CD4-positive, alpha-beta T cell treated with Interleukin-15 for 1 hour (primary cell): ENCODE data around the gene BCAN.
A peak's percentile ranks its signal among the peaks of the same experiment; 100 is the strongest.

Experiments
- DNase-seq: peaks from one replicate; pipeline ENCODE4 v3.0.0-alpha.2; 2020

Gene BCAN

GRCh38 chr1:156677616-156678596, 36.0 kb downstream of the BCAN start:
- DNase-seq = peak; percentile 37

DNA sequence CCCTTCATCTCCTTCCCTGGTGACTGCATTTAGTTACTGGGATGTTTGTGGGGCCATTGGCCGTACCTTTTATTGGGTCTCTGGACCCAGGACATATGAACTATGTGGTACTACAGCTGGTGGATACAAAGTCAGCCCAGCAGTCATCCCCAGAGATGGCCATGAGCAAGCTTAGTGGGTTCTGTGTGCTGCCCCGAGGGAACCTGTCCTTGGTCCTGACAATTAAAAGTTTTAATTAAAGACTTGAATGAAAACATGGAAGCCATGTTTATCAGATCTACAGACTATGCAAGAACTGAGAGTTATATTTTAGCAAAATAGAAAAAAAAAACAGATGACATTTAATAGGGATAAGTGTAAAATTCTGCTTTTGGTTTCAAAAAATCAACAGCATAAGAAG, 38.1 kb downstream of the BCAN start:
- no peak for DNase-seq

DNA sequence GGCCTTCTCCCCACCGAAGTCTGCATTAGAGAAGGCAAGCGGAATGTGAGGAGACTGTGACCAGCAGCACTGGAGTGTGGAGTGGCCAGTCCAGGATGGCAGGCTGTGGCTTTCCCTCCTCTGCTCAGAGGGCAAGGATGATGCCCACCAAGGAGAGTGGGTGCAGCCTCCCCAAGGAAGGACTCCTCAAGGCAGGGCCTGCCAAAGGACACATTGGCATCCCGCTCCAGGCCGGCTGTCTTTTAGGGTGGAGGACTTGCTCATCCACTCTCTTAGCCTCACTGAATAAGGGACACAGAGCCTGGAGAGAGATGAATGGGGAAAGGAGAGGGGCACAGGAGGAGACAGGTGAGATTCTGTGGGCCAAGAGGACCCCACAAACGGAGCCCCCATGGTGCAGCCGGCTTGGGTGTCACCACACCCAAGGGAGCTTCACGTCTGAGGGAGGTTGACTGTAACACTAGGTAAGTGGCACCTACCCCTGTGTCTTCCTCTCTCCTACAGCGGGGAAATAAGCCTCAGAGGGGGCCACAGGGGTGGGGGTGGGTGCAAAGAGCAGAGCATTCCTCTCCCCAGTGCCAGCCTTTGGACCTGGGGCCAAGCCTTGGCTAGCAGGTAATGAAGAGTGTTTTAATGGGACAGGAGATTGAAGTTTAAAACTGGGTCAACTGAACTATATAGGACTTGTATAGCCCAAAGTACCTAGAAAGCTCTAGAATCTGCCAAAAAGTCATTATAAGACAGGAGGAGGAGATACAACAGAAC, 39.5 kb downstream of the BCAN start:
- DNase-seq = no peak

DNA sequence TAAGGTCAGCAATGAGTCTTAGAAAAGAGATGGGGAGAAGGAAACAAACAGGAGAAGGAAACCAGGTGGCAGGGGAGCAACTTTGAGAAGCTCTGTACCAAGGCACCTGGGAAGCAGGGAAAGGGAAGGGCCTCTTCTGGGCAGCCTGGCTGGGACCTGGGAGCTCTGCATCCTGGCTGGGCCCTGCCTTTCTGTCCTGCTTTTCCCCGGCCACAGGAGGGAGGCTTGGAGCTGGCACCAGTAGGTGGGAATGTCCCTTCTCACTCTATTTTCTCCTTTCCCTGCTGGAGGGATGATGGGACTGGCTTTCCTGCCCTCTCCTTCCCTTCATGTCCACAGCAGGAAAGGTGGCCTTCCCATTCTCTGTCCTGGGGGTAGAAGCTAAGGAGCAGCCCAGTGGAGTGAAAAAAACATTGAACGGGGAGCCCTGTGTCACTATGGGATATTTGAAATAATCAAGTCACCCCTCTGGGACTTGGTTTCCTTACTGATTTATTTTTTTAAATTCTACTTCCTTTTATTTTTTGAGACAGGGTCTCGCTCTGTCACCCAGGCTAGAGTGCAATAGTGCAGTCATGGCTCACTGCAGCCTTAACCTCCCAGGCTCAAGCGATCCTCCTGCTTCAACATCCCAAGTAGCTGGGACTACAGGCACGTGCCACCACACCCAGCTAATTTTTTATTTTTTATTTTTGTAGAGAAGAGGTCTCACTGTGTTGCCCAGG, 40.4 kb downstream of the BCAN start:
- no peak for DNase-seq

- no peak for DNase-seq
Measured at GRCh38 chr1:156684227-156684782, 42.4 kb downstream of the BCAN start.

- DNase-seq = peak; percentile 77
Measured at GRCh38 chr1:156689035-156689952, 47.4 kb downstream of the BCAN start.

DNA sequence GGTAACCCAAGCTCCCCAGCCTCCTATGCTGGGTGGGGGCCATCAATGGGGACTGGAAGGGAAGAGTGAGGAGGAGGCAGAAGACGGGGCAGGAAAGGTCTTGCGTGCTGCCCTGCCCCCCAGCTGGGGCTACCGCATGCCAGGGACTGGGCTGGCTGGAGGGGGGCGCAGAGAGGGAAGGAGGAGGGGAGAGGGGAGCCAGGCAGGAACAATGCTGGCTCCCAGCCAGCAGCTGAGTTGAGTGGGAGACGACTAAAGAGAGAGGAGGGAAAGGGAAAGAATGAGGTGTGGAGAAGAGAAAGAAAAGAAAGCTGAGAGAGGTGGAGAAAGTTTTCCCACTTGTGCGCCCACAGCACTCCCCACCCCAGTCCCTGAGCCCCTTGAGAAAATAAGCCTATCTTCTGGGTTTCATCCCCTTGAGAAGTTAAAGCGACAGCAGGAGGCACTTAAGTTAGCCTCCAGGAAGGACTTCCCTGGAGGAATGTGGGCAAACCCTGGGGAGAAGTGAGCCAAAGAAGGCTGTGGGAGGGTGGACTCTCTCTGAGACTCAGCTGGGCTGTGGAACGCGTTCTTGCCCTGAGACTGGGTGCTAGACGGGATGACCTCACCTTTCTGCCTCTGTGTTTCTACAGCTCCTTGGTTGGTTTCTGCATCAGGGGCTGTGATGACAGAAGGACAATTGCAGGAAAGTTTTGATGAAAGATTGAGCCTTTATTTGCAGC, 48.2 kb downstream of the BCAN start:
- no peak for DNase-seq

DNA sequence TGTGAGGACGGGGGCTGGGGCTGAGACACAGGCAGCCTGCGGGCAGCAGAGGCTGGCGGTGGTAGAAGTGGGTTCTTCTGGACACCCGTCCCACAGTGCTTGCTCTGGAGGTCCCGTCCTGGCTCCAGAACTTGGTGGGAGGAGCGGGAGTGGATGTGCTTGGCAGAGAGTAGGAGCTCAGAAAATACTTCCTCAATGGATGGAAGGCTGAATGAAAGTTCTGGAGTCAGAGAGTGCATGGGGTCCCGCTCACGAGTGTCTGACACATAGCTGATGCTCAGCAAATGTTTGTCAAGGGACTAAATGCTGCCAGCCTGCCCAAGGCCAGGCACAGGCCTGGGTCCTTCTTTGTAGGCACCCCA, 48.7 kb downstream of the BCAN start:
- DNase-seq = no peak

DNA sequence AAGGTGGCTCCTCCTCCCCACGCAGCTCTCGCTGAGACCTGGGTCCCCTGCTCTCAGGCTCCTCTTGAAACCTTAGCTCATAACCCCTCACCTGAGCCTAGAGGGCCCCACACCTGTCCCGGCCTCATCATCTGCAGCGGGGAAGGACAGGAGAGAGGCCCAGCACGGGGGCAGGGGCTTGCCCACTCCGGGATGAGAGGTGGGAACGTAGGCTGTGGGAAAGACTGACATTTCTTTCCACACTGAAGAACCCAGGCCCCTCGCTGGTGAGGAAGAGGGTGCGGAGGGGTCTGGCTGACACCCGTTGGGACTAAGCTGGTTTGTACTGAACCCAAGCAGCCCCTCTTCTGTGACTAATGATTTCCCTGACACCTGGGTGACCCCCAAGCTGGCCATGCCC, 49.3 kb downstream of the BCAN start:
- no peak for DNase-seq

DNA sequence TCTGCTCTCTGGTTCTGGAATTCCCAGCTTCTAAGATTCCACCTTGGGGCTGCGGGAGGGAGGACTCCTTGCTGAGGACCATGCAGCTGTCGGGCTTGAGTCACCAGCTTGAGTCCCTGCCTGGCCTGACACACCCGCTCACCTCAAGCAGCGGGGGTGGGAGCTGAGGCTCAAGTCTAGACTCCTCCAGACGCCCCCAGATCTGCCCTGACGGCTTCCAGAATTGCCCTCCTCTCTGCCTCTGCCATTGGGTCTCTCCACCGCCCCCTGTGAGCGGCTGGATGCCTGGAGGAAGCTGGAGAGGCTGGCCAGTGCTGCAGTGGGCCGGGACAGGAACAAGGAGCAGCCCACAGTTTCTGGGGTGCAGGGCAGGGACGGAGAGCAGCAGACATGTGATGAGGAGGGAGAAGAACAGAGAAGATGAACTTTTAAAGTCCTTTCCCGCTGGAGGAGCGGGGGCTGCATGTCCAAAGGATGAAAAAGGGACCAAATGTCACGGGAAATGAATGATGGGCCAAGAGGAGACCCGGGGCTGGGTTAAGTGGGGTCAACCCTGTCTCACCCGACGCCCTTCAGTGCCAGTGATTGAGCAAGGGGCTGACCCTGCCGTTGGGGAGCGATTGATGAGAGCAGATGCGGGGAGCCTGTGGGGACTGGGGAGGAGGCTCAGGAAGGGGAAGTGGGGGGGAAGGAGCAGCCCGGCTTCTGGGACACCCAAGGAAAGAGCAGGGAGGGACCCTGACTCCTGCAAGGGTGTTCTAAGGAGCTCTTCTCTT, 49.9 kb downstream of the BCAN start:
- DNase-seq = no peak

DNA sequence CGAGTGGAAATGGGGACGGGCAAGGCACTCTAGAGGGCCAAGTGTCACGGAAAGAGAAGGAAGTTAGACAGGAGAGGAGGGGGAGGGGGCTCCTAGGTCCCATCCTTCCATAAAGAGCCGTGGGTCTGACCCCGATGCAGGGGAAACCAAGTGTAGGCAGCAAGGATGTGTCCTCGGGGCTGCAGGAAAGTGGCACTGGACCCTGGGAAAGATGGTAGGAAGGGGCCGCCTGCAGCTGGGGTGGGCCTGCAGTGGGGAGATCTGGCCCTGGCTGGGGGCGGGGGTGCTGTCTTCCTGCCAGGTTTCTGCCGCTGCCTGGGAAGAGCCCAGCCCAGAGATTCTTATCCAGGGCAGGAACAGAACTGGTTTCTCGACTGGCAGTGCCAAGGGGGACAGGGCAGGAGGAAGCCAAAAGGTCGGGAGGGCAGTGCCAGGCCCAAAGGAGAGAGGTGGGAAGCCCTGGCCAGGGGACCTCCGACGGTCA, 50.6 kb downstream of the BCAN start:
- DNase-seq = no peak

DNA sequence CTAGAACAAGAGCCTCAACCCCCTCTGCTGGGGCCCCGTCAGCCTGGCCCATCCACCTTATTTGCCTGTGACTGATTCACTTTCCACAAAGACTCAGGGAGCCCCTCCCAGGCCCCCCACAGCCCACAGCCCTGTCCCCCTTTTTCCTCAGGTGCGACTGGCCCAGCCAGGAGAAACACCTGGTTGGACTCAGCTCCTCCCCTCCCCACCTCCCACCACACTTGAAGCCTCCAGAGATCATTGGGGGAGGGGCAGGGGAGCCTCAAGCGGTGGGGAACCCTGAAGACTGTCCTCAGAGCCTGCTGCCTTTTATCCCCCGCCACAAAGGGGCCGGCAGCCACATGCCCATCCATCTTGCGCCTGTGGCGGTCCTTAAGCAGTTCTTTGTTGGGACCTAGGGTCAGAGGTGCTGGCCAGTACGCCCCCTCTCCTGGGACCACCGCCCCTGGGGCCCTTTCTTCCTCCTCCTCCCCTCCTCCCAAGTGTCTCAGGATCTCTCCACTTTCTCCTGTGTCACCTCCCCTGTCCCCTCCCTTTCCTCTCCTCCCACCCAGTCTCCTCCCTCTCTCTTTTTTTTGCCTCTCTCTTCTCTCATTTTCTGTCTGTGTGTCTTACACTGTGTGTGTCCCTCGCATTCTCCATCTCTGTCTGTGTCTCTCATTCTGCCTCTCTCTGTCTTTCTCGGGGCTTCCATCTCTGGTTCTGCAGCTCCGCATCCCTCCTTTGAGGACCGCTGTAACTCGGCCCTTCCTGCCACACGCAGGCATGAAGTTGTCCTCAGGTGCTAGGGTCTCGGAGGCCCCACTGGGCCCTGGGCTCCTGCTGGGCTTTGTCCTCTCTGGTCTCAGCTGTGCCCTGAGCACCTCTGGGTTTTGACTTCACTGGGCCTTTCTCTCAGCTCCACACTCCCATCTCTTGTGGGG, 51.3 kb downstream of the BCAN start:
- no peak for DNase-seq

GRCh38 chr1:156693848-156694689, 52.2 kb downstream of the BCAN start:
- no peak for DNase-seq

GRCh38 chr1:156694690-156694962, 52.7 kb downstream of the BCAN start:
- DNase-seq = no peak

GRCh38 chr1:156696755-156697154, 54.8 kb downstream of the BCAN start:
- no peak for DNase-seq

DNA sequence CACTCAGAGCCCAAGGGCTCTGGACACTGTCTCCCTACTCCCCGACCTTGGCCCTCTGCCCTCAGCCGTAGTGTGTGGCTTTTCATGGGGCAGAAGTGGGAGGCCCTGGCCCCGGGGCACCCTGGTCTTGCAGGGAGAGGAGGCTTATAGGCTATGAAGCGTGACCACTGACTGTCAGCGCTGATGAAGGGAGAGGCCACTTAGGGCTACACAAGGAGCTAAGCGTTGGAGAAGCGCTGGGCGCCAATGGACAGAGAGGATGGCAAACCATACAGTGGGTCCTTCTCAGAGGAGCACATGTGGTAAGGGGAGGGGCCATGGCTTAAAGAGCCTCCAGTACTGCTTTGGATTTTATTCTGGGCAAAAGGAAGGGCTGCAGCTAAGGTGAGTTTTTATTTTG, 55.6 kb downstream of the BCAN start:
- DNase-seq = no peak

DNA sequence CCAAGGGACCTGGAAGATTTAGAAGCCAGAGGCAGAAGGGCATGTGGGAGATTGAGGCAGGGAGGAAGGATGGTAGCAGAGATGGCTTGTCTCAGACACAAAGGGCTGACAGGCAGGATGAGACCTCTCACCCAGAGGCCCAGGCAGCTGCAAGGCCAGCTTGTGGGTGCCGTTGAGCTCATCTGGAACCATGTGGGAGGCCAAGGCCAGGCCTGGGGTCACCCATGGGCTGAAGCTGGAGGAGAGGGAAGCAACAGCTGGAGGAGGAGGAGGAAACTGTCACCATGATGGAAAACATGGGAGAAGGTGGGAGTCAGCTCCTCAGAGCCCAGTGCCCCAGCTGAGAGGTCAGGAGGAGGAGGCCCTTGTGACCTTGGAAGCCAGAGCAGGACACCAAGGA, 57.1 kb downstream of the BCAN start:
- DNase-seq = no peak

GRCh38 chr1:156700736-156701531, 59.0 kb downstream of the BCAN start:
- no peak for DNase-seq
